Neuron (in vitro differentiated cells): ENCODE results near the gene SDK1.

Experiments
- H2AFZ ChIP-seq: one replicate; pipeline ENCODE4 v1.6.1; 2013; ENCODE audit warnings: low read depth, mild to moderate bottlenecking, inconsistent platforms, low read length, moderate library complexity
- H3K27me3 ChIP-seq: one replicate; pipeline ENCODE4 v1.6.1; 2013; ENCODE audit warnings: low read length; ENCODE audit not compliant: insufficient read depth
- H3K36me3 ChIP-seq: one replicate; pipeline ENCODE4 v1.6.1; 2013; ENCODE audit warnings: low read length; ENCODE audit not compliant: insufficient read depth
- H3K4me1 ChIP-seq: one replicate; pipeline ENCODE4 v1.6.1; 2013; ENCODE audit warnings: low read length; ENCODE audit not compliant: insufficient read depth
- H3K4me3 ChIP-seq: 2 replicates; pipeline ENCODE4 v1.5.1; 2013; ENCODE audit warnings: mild to moderate bottlenecking, low read length, moderate library complexity
- H3K9me3 ChIP-seq: one replicate; pipeline ENCODE4 v1.6.1; 2013; ENCODE audit warnings: low read length

SDK1 gene

DNA sequence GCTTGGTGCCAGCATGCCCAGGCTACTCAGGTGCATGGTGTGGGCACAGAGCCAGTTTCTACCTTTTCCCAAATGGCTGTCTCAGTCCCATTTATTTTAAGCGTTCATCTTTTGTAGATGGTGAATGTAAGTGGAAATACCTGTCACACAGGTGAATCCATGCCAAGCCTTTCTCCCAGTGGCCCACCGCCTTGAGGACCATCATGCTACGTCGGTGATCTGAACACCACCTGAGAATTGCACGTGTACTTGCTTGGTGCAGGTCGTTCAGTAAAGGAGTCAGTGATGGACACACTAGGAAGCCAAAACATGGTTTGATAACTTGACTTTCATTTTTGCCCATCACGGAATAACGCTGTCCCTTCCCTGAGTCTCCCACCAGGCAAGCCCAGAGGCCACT is 714.3 kb downstream of the SDK1 start:
- H3K4me3 ChIP-seq: no peak overlapping the region
- no peak overlapping the region for H2AFZ ChIP-seq
- H3K36me3 ChIP-seq: peaks cover 19% of the 10 kb centered on the region
- H3K27me3 ChIP-seq: no peaks in the 10 kb centered on the region
- H3K9me3 ChIP-seq: peaks cover 27% of the 10 kb centered on the region
- peaks cover 5% of the 10 kb centered on the region for H3K4me1 ChIP-seq

DNA sequence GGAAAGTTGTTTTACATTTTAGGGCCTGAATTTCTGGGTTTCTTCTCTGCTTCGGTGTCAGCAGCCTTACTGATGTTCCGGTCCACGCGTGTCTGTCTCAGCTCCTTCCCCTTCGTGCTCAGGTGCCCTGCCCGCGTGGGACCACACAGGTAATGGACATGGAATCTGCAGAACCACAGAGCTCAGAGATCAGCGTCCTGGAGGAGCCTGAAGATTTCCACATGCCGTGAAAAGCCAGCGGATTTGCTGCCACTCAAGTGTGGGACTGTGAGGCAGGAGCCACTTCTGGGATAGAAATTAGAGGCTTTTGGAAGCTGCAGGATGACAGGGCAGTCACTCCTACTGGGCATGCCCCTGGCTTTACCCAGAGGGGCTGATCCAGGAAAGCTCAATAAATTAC is 714.9 kb downstream of the SDK1 start:
- Histone ChIP-seq H3K36me3 (peaks cover 21% of the 10 kb centered on the region), H3K27me3 (no peaks in the 10 kb centered on the region), H2AFZ (no peak overlapping the region), H3K9me3 (peaks cover 28% of the 10 kb centered on the region), H3K4me1 (peaks cover 5% of the 10 kb centered on the region), H3K4me3 (no peak overlapping the region)

DNA sequence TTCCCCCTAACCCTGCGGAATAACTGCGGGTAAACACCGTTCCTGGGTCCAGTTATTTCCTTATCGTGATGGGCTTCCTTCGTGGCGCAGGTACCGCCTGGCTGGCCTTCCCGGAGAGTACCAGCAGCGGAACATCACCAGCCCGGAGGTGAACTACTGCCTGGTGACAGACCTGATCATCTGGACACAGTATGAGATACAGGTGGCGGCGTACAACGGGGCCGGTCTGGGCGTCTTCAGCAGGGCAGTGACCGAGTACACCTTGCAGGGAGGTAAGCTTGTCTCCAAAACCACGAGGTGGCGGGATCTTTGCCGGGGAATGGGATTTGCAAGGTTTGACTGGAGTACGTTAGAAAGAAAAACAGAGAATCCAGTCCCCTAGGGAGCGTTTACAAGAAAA is 716.0 kb downstream of the SDK1 start:
- Histone ChIP-seq H3K27me3 (no peaks in the 10 kb centered on the region), H3K9me3 (peaks cover 28% of the 10 kb centered on the region), H2AFZ (no peak overlapping the region), H3K4me3 (no peak overlapping the region), H3K36me3 (peaks cover 21% of the 10 kb centered on the region), H3K4me1 (peaks cover 5% of the 10 kb centered on the region)

DNA sequence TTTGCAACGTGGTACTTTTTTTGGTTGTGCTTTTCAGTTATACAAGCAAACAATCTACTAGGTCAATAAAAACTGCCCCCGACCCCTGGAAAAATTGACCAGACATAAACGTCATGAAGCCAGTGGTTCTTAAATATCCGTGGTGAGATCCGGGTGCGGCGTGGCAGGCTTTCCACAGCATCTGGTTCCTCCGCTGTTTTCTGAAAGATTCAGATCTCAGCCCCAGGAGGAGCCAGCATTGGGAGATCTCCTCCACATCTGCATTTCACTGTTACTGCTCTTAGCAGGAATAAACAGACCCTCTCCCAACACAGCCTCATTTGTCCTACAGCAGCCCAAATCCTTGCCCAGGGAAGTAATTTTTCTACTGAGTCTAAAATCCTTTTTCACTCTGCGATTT is 716.7 kb downstream of the SDK1 start:
- Histone ChIP-seq H3K36me3 (peaks cover 21% of the 10 kb centered on the region), H3K9me3 (peaks cover 28% of the 10 kb centered on the region), H3K27me3 (no peaks in the 10 kb centered on the region), H3K4me3 (no peak overlapping the region), H2AFZ (no peak overlapping the region), H3K4me1 (peaks cover 5% of the 10 kb centered on the region)

DNA sequence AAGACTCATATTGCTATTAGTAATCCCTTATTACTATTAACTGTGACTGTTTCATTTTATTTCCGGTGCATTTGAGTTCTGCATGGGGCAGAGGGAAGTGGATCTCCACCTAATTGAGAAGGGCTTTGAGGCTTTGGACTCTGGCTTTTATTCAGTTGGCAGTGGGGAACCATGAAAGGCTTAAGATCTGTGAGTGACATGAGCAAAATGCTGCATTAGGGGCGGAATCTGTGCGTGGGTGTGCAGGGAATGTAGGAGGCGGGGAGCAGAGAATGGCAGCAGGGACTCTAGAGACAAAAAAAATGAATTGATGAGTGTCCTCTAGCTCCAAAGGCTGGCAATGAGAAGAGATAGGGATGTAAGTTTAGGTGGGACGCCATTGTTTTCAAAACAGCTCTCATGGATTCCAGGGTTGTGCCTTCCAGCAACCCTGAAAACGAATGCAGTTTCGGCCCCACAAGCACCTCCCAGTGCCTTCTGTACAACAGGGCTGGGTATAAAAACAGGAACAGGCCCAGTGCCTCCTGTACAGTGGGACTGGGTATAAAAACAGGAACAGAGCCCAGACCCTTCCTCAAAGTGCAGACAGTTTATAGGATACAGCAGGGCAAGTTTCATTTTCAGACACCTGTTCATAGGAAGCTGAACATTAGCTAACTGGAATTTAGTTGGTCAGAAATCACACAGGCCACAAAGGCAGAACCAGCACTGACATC is 717.7 kb downstream of the SDK1 start:
- peaks cover 5% of the 10 kb centered on the region for H3K4me1 ChIP-seq
- H3K36me3 ChIP-seq: peaks cover 21% of the 10 kb centered on the region
- no peak overlapping the region for H3K4me3 ChIP-seq
- peaks cover 28% of the 10 kb centered on the region for H3K9me3 ChIP-seq
- H2AFZ ChIP-seq: no peak overlapping the region
- H3K27me3 ChIP-seq: no peaks in the 10 kb centered on the region

DNA sequence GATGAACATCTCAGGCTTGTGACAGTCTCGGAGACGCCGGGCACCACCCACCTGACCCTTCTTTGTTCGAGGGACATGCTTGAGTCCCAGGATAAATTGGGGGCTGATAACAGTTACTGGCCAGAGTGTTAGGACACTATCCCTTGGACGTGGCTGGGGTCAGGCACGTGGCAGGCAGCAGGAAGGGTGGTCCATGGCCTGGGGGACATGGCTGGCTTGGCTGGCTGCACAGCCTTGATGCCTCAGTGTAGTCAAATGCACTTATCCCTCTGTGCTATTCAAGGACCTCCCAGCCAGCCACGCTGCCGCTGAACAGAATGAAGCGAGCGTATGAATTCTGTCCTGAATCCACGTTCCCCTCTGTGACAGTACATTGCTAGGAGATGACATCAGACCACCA is 719.0 kb downstream of the SDK1 start:
- H3K9me3 ChIP-seq: peaks cover 28% of the 10 kb centered on the region
- no peak overlapping the region for H3K4me3 ChIP-seq
- peaks cover 21% of the 10 kb centered on the region for H3K36me3 ChIP-seq
- peaks cover under 1% of the 10 kb centered on the region for H3K4me1 ChIP-seq
- H3K27me3 ChIP-seq: no peaks in the 10 kb centered on the region
- H2AFZ ChIP-seq: no peak overlapping the region

DNA sequence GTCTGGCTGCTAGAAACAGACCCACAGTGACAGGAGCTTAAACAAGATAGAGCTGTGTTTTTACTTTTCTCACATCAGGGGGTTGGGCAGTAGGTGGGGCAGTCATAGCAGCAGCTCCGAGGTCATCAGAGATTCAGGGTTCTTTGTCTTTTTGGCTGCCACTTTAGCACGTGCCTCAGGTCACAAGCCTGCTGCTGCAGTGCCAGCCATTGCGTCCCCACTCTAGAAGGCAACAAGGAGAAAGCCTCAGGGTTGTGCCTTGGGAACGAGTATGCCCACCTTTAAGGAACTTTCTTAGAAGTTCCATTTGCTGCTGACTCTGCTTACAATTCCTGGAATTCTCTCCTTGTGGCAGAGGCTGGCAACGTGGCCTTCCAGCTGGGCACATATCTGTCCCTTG is 720.4 kb downstream of the SDK1 start:
- H3K27me3 ChIP-seq: no peaks in the 10 kb centered on the region
- H3K9me3 ChIP-seq: peaks cover 26% of the 10 kb centered on the region
- no peak overlapping the region for H2AFZ ChIP-seq
- peaks cover 8% of the 10 kb centered on the region for H3K36me3 ChIP-seq
- H3K4me3 ChIP-seq: no peak overlapping the region
- no peaks in the 10 kb centered on the region for H3K4me1 ChIP-seq

DNA sequence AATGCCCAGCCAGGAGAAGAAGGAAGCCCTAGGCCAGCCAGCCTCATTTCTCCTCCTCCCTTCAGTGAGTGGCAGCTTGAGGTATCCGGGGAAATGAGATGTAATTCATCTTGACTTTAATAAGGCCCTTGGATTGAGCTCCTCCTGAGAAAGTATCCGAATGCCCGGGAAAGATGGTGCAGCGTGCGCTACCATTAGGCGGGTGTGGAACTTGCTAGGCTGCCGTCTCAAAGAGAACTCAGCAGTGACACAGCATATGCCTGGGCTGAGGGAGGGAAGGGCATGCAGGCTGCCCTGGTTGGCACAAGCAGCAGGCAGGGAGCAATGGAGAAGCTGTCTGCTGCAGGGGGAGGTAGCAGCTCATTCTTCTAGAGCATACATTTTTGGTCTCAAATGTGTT is 721.2 kb downstream of the SDK1 start:
- Histone ChIP-seq H3K27me3 (no peaks in the 10 kb centered on the region), H3K4me3 (no peak overlapping the region), H3K36me3 (peaks cover 5% of the 10 kb centered on the region), H3K4me1 (no peaks in the 10 kb centered on the region), H2AFZ (no peak overlapping the region), H3K9me3 (peaks cover 22% of the 10 kb centered on the region)

DNA sequence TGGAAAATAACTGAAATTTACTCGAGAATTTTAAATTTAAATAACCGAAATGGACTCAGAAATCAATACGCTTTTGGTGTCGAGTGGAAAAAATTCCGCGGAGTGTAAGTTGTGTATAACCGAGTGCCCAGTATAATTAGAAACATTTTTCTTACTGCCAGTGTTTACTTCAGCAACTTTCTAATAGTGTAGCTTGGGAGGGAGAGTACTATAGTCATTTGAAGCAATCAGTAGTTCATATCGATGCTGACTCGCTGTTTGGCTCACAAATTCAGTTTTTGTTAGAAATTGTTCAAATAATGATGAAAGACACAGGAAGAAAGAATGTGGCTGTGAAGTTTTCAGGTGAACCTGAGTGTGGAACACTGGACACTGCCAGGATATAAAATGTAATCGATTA is 722.5 kb downstream of the SDK1 start:
- Histone ChIP-seq H3K36me3 (peaks cover 5% of the 10 kb centered on the region), H3K27me3 (no peaks in the 10 kb centered on the region)

DNA sequence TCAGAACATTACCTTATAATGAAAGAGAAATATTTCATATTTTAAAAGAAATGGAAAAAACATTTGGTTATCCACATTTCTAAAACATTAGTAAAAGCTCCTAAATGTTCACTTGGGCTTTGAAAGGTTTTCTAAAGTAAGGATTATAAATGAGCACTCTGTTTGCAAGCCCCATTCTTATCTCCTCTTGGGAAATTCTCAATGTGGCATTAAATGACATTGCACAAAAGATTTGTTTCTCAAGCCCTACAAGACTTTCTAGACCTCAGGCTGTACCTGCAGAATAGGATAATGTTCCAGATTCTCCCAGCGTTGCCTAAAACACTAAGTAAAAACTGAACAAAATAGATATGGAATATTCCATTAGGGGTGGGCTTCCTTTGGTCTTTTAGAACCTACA is 723.1 kb downstream of the SDK1 start:
- Histone ChIP-seq H3K4me3 (no peak overlapping the region), H3K4me1 (no peaks in the 10 kb centered on the region), H3K36me3 (peaks cover 3% of the 10 kb centered on the region)

More for the DNA sequence above, 722.5 kb downstream of the SDK1 start:
- H3K9me3 ChIP-seq: peaks cover 16% of the 10 kb centered on the region
- no peak overlapping the region for H2AFZ ChIP-seq
- H3K4me1 ChIP-seq: no peaks in the 10 kb centered on the region
- H3K4me3 ChIP-seq: no peak overlapping the region

DNA sequence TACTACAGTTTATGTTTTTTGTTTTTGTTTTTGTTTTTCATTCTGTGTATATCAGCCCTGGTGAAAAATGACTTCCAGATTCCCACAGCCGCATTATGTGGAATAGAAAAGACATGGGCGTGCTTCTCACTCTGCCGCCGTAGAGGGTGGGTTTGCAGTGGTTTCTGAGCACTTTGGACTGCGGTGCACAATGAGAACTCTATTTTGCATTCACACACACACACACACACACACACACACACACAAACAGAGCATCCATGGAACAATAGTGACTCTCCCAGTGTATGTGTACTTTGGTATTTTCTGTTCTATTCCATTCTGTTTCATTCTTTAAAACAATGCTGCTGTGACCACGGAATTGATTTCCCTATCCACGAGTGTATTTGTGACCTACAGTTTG is 723.8 kb downstream of the SDK1 start:
- H3K4me3 ChIP-seq: no peak overlapping the region
- no peaks in the 10 kb centered on the region for H3K4me1 ChIP-seq
- peaks cover 3% of the 10 kb centered on the region for H3K36me3 ChIP-seq
- H3K27me3 ChIP-seq: no peaks in the 10 kb centered on the region
- H3K9me3 ChIP-seq: peaks cover 7% of the 10 kb centered on the region
- no peak overlapping the region for H2AFZ ChIP-seq

More for the DNA sequence above, 723.1 kb downstream of the SDK1 start:
- H3K9me3 ChIP-seq: peaks cover 9% of the 10 kb centered on the region
- H3K27me3 ChIP-seq: no peaks in the 10 kb centered on the region
- H2AFZ ChIP-seq: no peak overlapping the region

DNA sequence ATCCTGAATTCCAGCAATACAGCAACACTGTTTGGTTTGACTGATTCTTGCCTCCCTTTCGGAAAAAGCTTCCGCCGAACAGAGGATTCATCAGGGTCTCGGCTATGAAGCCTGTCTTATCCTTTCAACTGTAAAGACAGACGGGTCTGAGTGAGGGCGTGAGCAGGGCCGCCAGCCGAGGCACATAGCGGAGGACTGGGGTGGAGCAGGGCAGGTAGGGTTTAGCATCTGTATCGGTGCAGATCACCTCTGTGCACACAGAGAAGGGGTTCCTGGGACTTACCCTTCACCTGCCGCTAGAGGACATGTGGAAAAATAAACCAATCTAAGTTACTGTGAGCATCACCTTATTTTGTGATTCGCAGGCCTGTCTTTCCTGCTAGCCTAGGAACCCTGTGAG is 724.2 kb downstream of the SDK1 start:
- H3K27me3 ChIP-seq: no peaks in the 10 kb centered on the region
- peaks cover 3% of the 10 kb centered on the region for H3K36me3 ChIP-seq
- no peaks in the 10 kb centered on the region for H3K4me1 ChIP-seq
- H2AFZ ChIP-seq: no peak overlapping the region
- H3K9me3 ChIP-seq: peaks cover 3% of the 10 kb centered on the region
- H3K4me3 ChIP-seq: no peak overlapping the region

DNA sequence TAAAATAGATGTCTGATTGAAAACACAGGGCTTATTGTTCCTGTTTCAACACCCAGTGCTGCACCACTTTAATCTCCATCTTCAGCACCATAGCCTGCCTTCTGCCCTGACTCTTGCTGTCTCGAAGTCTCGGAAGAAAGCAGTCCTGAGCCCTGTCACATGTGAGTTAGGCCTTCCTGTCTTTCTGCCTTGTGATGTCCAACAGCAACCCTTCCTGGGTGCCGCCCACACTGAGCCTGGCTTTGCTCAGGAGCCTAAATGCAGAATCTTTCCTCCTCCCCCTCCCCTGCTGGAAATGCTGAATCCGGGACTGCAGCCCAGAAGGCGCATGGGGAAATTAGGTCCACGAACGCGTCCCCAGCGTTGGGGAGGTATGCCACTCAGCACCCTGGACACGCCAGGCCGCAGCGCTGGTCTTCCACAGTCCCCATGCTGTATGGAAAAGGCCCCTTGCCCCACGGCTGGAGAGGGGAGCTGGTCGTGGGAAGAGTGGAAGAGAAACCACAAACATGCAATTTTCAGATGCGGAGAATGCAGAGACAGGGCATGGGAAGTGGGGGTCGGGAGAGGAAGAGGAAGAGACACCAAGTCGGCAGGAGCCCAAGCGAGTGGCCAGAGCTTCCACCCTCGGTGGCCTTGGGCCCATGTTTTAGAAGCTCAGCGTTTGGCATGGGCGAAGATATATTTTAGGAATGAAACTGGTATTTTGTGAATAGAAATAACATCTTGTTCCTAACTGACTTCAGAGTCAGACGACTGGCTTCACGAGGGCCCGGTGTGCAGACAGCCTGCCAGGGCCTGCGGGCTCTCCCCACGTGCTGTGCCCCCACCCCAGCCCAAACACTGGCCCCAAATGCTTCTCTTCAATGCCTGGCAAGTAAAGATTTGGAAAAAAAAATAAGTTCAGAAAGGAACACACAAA is 724.9 kb downstream of the SDK1 start:
- no peaks in the 10 kb centered on the region for H3K9me3 ChIP-seq

More for the DNA sequence above, 724.9 kb downstream of the SDK1 start:
- H2AFZ ChIP-seq: no peak overlapping the region
- no peak overlapping the region for H3K4me3 ChIP-seq
- no peaks in the 10 kb centered on the region for H3K27me3 ChIP-seq
- no peaks in the 10 kb centered on the region for H3K36me3 ChIP-seq
- H3K4me1 ChIP-seq: no peaks in the 10 kb centered on the region
